ENCODE data around the gene FGFR2. TPM values are rescaled to one million over a fixed set of nuclear protein-coding genes. Genes with fewer than 3 reads are reported as not detected.

The FGFR2 gene
- total RNA-seq, 2 experiments from 2014 or later = not detected

- no TSS peak for BruUV-seq (replicated peaks)
- no peak overlapping the region for H3K4me3 ChIP-seq (ENCODE audit: low read depth, low read length, poor library complexity, severe bottlenecking)
- DNase-seq (ENCODE audit: low spot score) = no peak
- no peak overlapping the region for H3K4me2 ChIP-seq (ENCODE audit: low read length)
- H4K20me1 ChIP-seq (ENCODE audit: insufficient read depth, low read length) = no peaks in the 10 kb centered on the region
- intact Hi-C loops (cut with micrococcal nuclease; ENCODE audit: unreplicated experiment) = no loop called here
- no peak overlapping the region for H2AFZ ChIP-seq (ENCODE audit: low read length)
- H3K79me2 ChIP-seq (ENCODE audit: insufficient read depth, low read depth, low read length) = no peaks in the 10 kb centered on the region
- TF ChIP-seq CTCF (conservative IDR thresholded peaks at IDR 0.05; ENCODE audit: low read length) = no peak
- TF ChIP-seq EZH2phosphoT487 (IDR thresholded peaks at IDR 0.05; ENCODE audit: borderline replicate concordance, low read depth, low read length) = no peak
- H3K36me3 ChIP-seq (ENCODE audit: insufficient read depth, low read length) = no peaks in the 10 kb centered on the region
- no peak overlapping the region for H3K27ac ChIP-seq (ENCODE audit: low read depth, low read length, poor library complexity, severe bottlenecking)
- ChIA-PET CTCF (ENCODE audit: unreplicated experiment) (no interaction called here), POLR2A (no interaction called here)
- H3K4me1 ChIP-seq (ENCODE audit: insufficient read depth, low read length, poor library complexity, severe bottlenecking) = no peaks in the 10 kb centered on the region
- no peaks in the 10 kb centered on the region for H3K9me3 ChIP-seq (ENCODE audit: low read length)
- no peaks in the 10 kb centered on the region for H3K9me2 ChIP-seq (ENCODE audit: insufficient read depth, low read length)
Observed at GRCh38 chr10:121595806-121596688, 2.2 kb downstream of the FGFR2 start.

GRCh38 chr10:121595351-121595805 is 2.9 kb downstream of the FGFR2 start:
- Histone ChIP-seq H3K27ac (ENCODE audit: low read depth, low read length, poor library complexity, severe bottlenecking) (no peak overlapping the region), H2AFZ (ENCODE audit: low read length) (no peak overlapping the region), H3K9me3 (ENCODE audit: low read length) (no peaks in the 10 kb centered on the region), H3K4me2 (ENCODE audit: low read length) (no peak overlapping the region), H4K20me1 (ENCODE audit: insufficient read depth, low read length) (no peaks in the 10 kb centered on the region), H3K36me3 (ENCODE audit: insufficient read depth, low read length) (no peaks in the 10 kb centered on the region), H3K9me2 (ENCODE audit: insufficient read depth, low read length) (no peaks in the 10 kb centered on the region), H3K79me2 (ENCODE audit: insufficient read depth, low read depth, low read length) (no peaks in the 10 kb centered on the region), H3K4me1 (ENCODE audit: insufficient read depth, low read length, poor library complexity, severe bottlenecking) (no peaks in the 10 kb centered on the region), H3K4me3 (ENCODE audit: low read depth, low read length, poor library complexity, severe bottlenecking) (no peak overlapping the region)
- BruUV-seq (replicated peaks) = no TSS peak
- intact Hi-C loops (cut with micrococcal nuclease; ENCODE audit: unreplicated experiment) = no loop called here
- CTCF ChIA-PET (ENCODE audit: unreplicated experiment) = no interaction called here
- DNase-seq (ENCODE audit: low spot score) = no peak
- TF ChIP-seq CTCF (conservative IDR thresholded peaks at IDR 0.05; ENCODE audit: low read length) (no peak), EZH2phosphoT487 (IDR thresholded peaks at IDR 0.05; ENCODE audit: borderline replicate concordance, low read depth, low read length) (no peak)
- POLR2A ChIA-PET = no interaction called here

All from OCI-LY7 (cell line).